GM10266 (cell line): ENCODE data around the gene SWI5.

Experiments used
- DNase-seq: peaks from one replicate; pipeline ENCODE4 v3.0.0; 2012; ENCODE audit errors: extremely low spot score
- CTCF ChIP-seq: IDR thresholded peaks from 2 replicates; pipeline ENCODE4 v1.5.1; 2012; ENCODE audit warnings: mild to moderate bottlenecking, low read depth; ENCODE audit not compliant: control insufficient read depth, insufficient read depth; ENCODE audit errors: missing control alignments

Gene SWI5

GRCh38 chr9:128247226-128247803 is 28.8 kb upstream of the SWI5 start:
- no peak for TF ChIP-seq CTCF
- DNase-seq: no peak

GRCh38 chr9:128249558-128249907 is 26.5 kb upstream of the SWI5 start:
- no peak for TF ChIP-seq CTCF
- DNase-seq: no peak

GRCh38 chr9:128249908-128250838 is 25.9 kb upstream of the SWI5 start:
- no peak for TF ChIP-seq CTCF
- peak; percentile 100 for DNase-seq

- DNase-seq: no peak
- TF ChIP-seq CTCF: no peak
Measured at GRCh38 chr9:128250839-128251731, 25.0 kb upstream of the SWI5 start.

GRCh38 chr9:128251732-128252100 is 24.4 kb upstream of the SWI5 start:
- no peak for TF ChIP-seq CTCF
- no peak for DNase-seq

GRCh38 chr9:128252317-128253139 is 23.5 kb upstream of the SWI5 start:
- no peak for DNase-seq
- TF ChIP-seq CTCF: no peak
